ENCODE data around the gene SULT1C3.

SULT1C3 gene

GRCh38 chr2:108305901-108306300, 66.1 kb downstream of the SULT1C3 start:
- no peak for DNase-seq

DNA sequence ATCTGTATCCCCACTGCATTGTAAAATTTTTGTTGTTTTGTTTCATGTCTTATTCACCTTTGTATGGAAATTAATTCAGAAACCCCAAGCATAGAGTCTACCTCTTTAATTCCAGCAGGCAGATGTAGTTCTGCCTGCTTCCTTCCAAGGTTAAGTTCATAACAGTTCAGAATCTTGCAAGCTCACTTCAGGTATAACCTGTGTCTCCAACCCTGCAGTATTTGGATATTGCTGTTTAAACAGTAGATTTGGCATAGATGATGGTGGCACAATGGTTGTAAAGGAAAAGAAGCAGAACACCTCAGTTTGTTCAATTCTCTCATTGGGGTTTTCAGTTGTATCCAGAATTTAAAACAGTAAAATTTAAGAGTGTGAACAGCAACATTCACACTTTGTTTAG, 70.1 kb downstream of the SULT1C3 start:
- no peak for DNase-seq
